Right atrium auricular region (tissue), 2 donors: ENCODE results near the gene PM20D1. TPM values are rescaled to one million over a fixed set of nuclear protein-coding genes. Genes with fewer than 3 reads are reported as not detected.
A peak's percentile ranks its signal among the peaks of the same experiment; 100 is the strongest.

Source experiments
- DNase-seq: peaks from one replicate; pipeline ENCODE4 v3.0.0-alpha.2; 2019; ENCODE audit warnings: low spot score
- H3K27ac ChIP-seq, 2 donors: fragments of 200-600 bp; sonication (generic); 1 replicate in 1 of 2; 2 replicates in 1 of 2; pipeline ENCODE4 v1.5.1; 2016 to 2019
- H3K27me3 ChIP-seq, 2 donors: fragments of 200-600 bp; sonication (generic); one replicate each; pipeline versions ENCODE4 v1.5.1 to v1.6.0; 2017 to 2019
- H3K36me3 ChIP-seq: fragments of 200-600 bp; sonication (generic); one replicate; pipeline ENCODE4 v1.5.1; 2016
- H3K4me1 ChIP-seq, 2 donors: fragments of 200-600 bp; sonication (generic); one replicate each; pipeline versions ENCODE4 v1.5.1 to v1.6.0; 2017 to 2019
- H3K4me3 ChIP-seq, 2 donors: fragments of 200-600 bp; sonication (generic); 1 replicate in 1 of 2; 2 replicates in 1 of 2; pipeline ENCODE4 v1.5.1; 2017 to 2019; ENCODE audit warnings: mild to moderate bottlenecking in 1 of 2, moderate library complexity in 1 of 2
- H3K9me3 ChIP-seq, 2 donors: fragments of 200-600 bp; sonication (generic); one replicate each; pipeline ENCODE4 v1.5.1; 2019
- CTCF ChIP-seq, 2 donors: fragments of 200-600 bp; sonication (generic); IDR thresholded peaks; one replicate each; pipeline ENCODE4 v1.5.1; 2019; ENCODE audit warnings: antibody characterized with exemption in 2 of 2
- total RNA-seq, 2 donors: library from RNA; depleted of rRNA; stranded (reverse); fragments of >200 nt; gene quantifications; one replicate each; pipeline ENCODE4 v1.1.0, GENCODE V29; 2016

Gene PM20D1
- total RNA-seq, 2 donors from 2014 or later: 1.2 to 1.4 TPM

GRCh38 chr1:205804605-205805004 is 45.3 kb downstream of the PM20D1 start:
- no peaks in the 10 kb centered on the region for H3K9me3 ChIP-seq
- H3K36me3 ChIP-seq: peaks cover 30% of the 10 kb centered on the region
- peak overlapping the region in 1 of 2 donors; percentile 2 for H3K4me3 ChIP-seq
- no peak for DNase-seq
- H3K27ac ChIP-seq: peak overlapping the region; percentile 18 to 38
- TF ChIP-seq CTCF (IDR thresholded peaks at IDR 0.05): no peak
- no peaks in the 10 kb centered on the region for H3K27me3 ChIP-seq
- H3K4me1 ChIP-seq: peaks cover 0 to 79% of the 10 kb centered on the region in 2 donors

DNA sequence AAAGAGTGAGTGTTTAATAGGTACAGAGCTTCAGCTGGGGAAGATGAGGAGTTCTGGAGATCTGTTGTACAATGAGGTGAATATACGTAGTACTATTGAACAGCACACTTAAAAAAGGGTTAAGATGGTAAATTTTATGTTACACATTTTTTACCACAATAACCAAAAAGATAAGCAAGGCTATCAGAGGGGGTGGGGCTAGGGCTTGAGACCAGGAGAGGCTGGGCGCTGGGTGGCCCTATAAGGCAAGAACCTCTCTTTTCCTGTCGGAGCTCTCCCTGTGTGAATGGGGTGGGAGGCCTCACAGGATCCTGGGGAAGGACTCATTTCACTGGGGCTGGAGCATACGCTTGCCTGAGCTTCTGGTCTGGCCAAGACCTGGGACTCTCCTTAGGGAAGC is 45.9 kb downstream of the PM20D1 start:
- H3K4me1 ChIP-seq: peaks cover 0 to 76% of the 10 kb centered on the region in 2 donors
- H3K4me3 ChIP-seq: peak overlapping the region in 1 of 2 donors; percentile 2
- DNase-seq: no peak
- no peaks in the 10 kb centered on the region for H3K27me3 ChIP-seq
- peak overlapping the region; percentile 18 to 38 for H3K27ac ChIP-seq
- no peaks in the 10 kb centered on the region for H3K9me3 ChIP-seq
- H3K36me3 ChIP-seq: peaks cover 30% of the 10 kb centered on the region
- TF ChIP-seq CTCF (IDR thresholded peaks at IDR 0.05): no peak

DNA sequence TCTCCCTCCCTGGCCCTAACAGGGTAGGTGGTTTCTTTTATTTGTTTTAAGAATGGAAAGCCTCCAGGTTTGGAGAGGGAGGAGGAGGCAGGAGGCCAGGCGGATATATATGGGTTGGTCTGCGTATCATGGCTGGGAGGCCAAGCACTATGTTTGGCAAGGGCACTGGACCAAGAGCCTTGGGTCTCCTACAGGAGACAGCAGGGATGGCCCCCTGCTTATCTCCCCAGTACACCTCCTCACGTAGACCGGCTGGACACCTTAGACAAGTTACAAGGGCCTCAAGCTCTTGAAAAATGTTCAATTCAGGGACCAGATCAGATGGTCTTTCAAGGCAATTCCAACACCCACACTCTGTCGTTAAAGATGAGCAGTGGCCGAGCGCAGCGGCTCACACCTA is 47.9 kb downstream of the PM20D1 start:
- peaks cover 40% of the 10 kb centered on the region for H3K36me3 ChIP-seq
- H3K4me3 ChIP-seq: no peak overlapping the region
- DNase-seq: no peak
- peaks cover 0 to 76% of the 10 kb centered on the region in 2 donors for H3K4me1 ChIP-seq
- H3K9me3 ChIP-seq: no peaks in the 10 kb centered on the region
- H3K27me3 ChIP-seq: no peaks in the 10 kb centered on the region
- peak overlapping the region; percentile 52 to 61 for H3K27ac ChIP-seq
- no peak for TF ChIP-seq CTCF (IDR thresholded peaks at IDR 0.05)

- peaks cover 0 to 67% of the 10 kb centered on the region in 2 donors for H3K4me1 ChIP-seq
- H3K36me3 ChIP-seq: peaks cover 49% of the 10 kb centered on the region
- H3K9me3 ChIP-seq: no peaks in the 10 kb centered on the region
- no peak overlapping the region for H3K4me3 ChIP-seq
- no peaks in the 10 kb centered on the region for H3K27me3 ChIP-seq
- TF ChIP-seq CTCF (IDR thresholded peaks at IDR 0.05): no peak
- no peak for DNase-seq
- H3K27ac ChIP-seq: peak overlapping the region; percentile 52 to 61
Observed at GRCh38 chr1:205800981-205801703, 48.8 kb downstream of the PM20D1 start.

DNA sequence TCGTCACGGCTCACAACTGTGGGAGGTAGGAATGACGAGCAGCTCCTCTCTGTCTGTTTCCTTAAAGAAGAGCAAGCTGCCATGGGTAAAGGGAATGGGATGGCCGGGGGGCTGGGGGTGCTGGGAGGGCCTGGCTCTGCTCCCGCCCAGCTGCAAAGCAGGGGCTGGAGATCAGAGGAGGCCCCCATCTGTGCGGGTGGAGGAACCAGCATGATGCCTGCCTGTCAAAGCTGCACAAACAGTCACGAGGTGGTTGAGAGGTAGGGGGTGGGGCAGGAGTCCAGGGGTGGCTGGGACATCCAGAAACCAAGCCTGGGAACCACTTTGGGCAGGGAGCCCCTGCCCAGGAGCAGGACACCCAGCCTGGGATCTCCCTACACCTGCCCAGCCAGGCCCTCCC is 49.5 kb downstream of the PM20D1 start:
- H3K27ac ChIP-seq: peak overlapping the region; percentile 52 to 61
- no peak for TF ChIP-seq CTCF (IDR thresholded peaks at IDR 0.05)
- DNase-seq: no peak
- no peaks in the 10 kb centered on the region for H3K27me3 ChIP-seq
- no peaks in the 10 kb centered on the region for H3K9me3 ChIP-seq
- H3K4me1 ChIP-seq: peaks cover 0 to 60% of the 10 kb centered on the region in 2 donors
- H3K4me3 ChIP-seq: no peak overlapping the region
- peaks cover 56% of the 10 kb centered on the region for H3K36me3 ChIP-seq

DNA sequence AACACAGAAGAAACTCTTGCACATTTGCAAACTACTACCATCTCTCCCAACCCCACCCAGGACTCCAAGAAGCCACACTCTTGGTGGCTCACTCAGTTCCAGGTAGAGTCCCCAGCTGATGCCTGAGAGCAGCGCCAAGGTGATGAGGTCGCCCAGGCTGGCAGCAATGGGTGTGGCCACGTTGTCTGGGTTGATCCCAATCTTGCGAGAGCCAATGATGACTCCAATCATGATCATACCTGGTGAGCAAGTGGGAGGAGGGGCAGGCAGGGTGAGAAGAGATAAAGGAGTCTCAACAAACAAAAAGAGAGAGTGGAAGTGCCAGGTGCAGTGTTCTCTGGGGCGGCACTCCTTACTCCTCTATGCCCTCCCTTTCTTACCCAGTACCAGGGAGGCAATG is 51.4 kb downstream of the PM20D1 start:
- Histone ChIP-seq H3K4me1 (peaks cover 0 to 41% of the 10 kb centered on the region in 2 donors), H3K36me3 (peaks cover 74% of the 10 kb centered on the region), H3K4me3 (no peak overlapping the region), H3K27ac (peak overlapping the region in 1 of 2 donors; percentile 16), H3K27me3 (no peaks in the 10 kb centered on the region), H3K9me3 (no peaks in the 10 kb centered on the region)
- TF ChIP-seq CTCF (IDR thresholded peaks at IDR 0.05): no peak
- DNase-seq: no peak
